ENCODE data around the gene DAAM2. TPM values are rescaled to one million over a fixed set of nuclear protein-coding genes. Genes with fewer than 3 reads are reported as not detected.

DAAM2 gene
- polyA plus RNA-seq, 3 donors = not detected

DNA sequence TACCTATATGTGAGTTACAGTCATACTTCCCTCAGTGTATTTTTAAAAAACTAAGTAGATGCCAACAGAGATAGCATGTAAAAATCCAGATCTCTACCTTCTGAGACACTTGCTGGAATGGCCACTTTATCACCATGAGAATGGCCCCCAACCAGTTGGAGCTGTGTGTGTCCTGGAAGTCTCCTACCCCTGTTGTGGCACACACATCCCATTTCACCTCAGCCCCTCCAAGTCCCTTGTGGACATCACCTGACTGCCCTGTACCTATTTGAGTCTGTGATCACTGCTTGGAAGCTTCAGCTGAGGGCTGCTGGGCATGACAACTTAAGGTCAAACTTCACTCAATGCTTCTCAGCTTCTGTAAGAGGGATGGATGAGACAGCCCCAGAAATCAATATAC, 118.0 kb downstream of the DAAM2 start:
- no peak overlapping the region for H3K9ac ChIP-seq (ENCODE audit: insufficient read depth, low read length, poor library complexity, severe bottlenecking)
- no peaks in the 10 kb centered on the region for H3K36me3 ChIP-seq (replicated peaks in 1 of 2; ENCODE audit: control insufficient read depth in 1 of 2, insufficient read depth in 2 of 2, low read length in 2 of 2)
- no peak overlapping the region for H3K27ac ChIP-seq (ENCODE audit: low read depth in 1 of 2, low read length in 2 of 2)
- H3K9me3 Mint-ChIP-seq = peaks cover 0 to 6% (median 2%) of the 10 kb centered on the region in 7 donors
- H3K36me3 Mint-ChIP-seq = no peaks in the 10 kb centered on the region
- H3K79me2 ChIP-seq (ENCODE audit: insufficient read depth, low read length) = no peaks in the 10 kb centered on the region
- intact Hi-C loops (cut with micrococcal nuclease) = no loop called here
- no peak for TF ChIP-seq CTCF (IDR thresholded peaks at IDR 0.05)
- H3K27me3 Mint-ChIP-seq (ENCODE audit: low read depth in 3 of 3) = peaks cover 0 to 1% (median 0%) of the 10 kb centered on the region in 3 donors
- H2AFZ ChIP-seq (ENCODE audit: insufficient read depth, low read depth, low read length, poor library complexity, severe bottlenecking) = no peak overlapping the region
- H3K9me3 ChIP-seq (replicated peaks in 1 of 2; ENCODE audit: control insufficient read depth in 1 of 2, insufficient read depth in 1 of 2, low read length in 2 of 2) = no peaks in the 10 kb centered on the region
- no peak overlapping the region for H3K27ac Mint-ChIP-seq
- no peaks in the 10 kb centered on the region for H3K4me1 ChIP-seq (ENCODE audit: control insufficient read depth in 1 of 2, insufficient read depth in 2 of 2, low read length in 2 of 2)
- no peak overlapping the region for H3K4me2 ChIP-seq (replicated peaks; ENCODE audit: extremely low read depth, low read length, poor library complexity, severe bottlenecking)
- no peaks in the 10 kb centered on the region for H3K4me1 Mint-ChIP-seq
- H3K4me3 ChIP-seq (replicated peaks in 1 of 3; ENCODE audit: low read depth in 2 of 3, low read length in 3 of 3) = no peak overlapping the region
- no peaks in the 10 kb centered on the region for H4K20me1 ChIP-seq (ENCODE audit: insufficient read depth, low read length)
- no peak overlapping the region for H3K4me3 Mint-ChIP-seq
- no peaks in the 10 kb centered on the region for H3K27me3 ChIP-seq (ENCODE audit: control insufficient read depth in 2 of 2, insufficient read depth in 2 of 2, low read length in 2 of 2)
- DNase-seq = no peak

GRCh38 chr6:39910744-39911143, 118.6 kb downstream of the DAAM2 start:
- Histone ChIP-seq H3K79me2 (ENCODE audit: insufficient read depth, low read length) (no peaks in the 10 kb centered on the region), H3K36me3 (replicated peaks in 1 of 2; ENCODE audit: control insufficient read depth in 1 of 2, insufficient read depth in 2 of 2, low read length in 2 of 2) (no peaks in the 10 kb centered on the region), H3K4me3 (replicated peaks in 1 of 3; ENCODE audit: low read depth in 2 of 3, low read length in 3 of 3) (no peak overlapping the region), H3K27ac (ENCODE audit: low read depth in 1 of 2, low read length in 2 of 2) (no peak overlapping the region), H3K9ac (ENCODE audit: insufficient read depth, low read length, poor library complexity, severe bottlenecking) (no peak overlapping the region), H3K4me1 (ENCODE audit: control insufficient read depth in 1 of 2, insufficient read depth in 2 of 2, low read length in 2 of 2) (no peaks in the 10 kb centered on the region), H4K20me1 (ENCODE audit: insufficient read depth, low read length) (no peaks in the 10 kb centered on the region), H3K4me2 (replicated peaks; ENCODE audit: extremely low read depth, low read length, poor library complexity, severe bottlenecking) (no peak overlapping the region), H3K9me3 (replicated peaks in 1 of 2; ENCODE audit: control insufficient read depth in 1 of 2, insufficient read depth in 1 of 2, low read length in 2 of 2) (peaks cover 0 to 5% of the 10 kb centered on the region in 2 donors), H2AFZ (ENCODE audit: insufficient read depth, low read depth, low read length, poor library complexity, severe bottlenecking) (no peak overlapping the region), H3K27me3 (ENCODE audit: control insufficient read depth in 2 of 2, insufficient read depth in 2 of 2, low read length in 2 of 2) (no peaks in the 10 kb centered on the region)
- H3K4me3 Mint-ChIP-seq = no peak overlapping the region
- H3K9me3 Mint-ChIP-seq = peaks cover 0 to 6% (median 2%) of the 10 kb centered on the region in 7 donors
- WGBS (ENCODE audit: insufficient coverage) = no CpG with 5 or more reads among the region's 2 CpGs
- TF ChIP-seq CTCF (IDR thresholded peaks at IDR 0.05) = no peak
- peak overlapping the region in 1 of 7 donors; percentile 46 for H3K27ac Mint-ChIP-seq
- H3K27me3 Mint-ChIP-seq (ENCODE audit: low read depth in 3 of 3) = peaks cover 0 to 1% (median 0%) of the 10 kb centered on the region in 3 donors
- DNase-seq = no peak
- H3K36me3 Mint-ChIP-seq = no peaks in the 10 kb centered on the region
- intact Hi-C loops (cut with micrococcal nuclease) = no loop called here
- H3K4me1 Mint-ChIP-seq = no peaks in the 10 kb centered on the region

Data from CD14-positive monocyte (primary cell).